Measurements from ENCODE around the gene PLEKHJ1. TPM values are rescaled to one million over a fixed set of nuclear protein-coding genes. Genes with fewer than 3 reads are reported as not detected.
A peak's percentile ranks its signal among the peaks of the same experiment; 100 is the strongest.

The PLEKHJ1 gene
- total and polyA plus RNA-seq, 2 of the 13 experiments (the other 11 are each of a cell fraction or from before 2014, with no cell fraction given), result 70.5 to 130 TPM

- TF ChIP-seq AGO1 (IDR thresholded peaks at IDR 0.05; ENCODE audit: low read depth, low read length, poor library complexity, severe bottlenecking) (no peak), SALL2 (CRISPR knock-in tag; IDR thresholded peaks at IDR 0.05) (no peak), CHCHD3 (CRISPR knock-in tag; IDR thresholded peaks at IDR 0.05) (no peak), ZIK1 (CRISPR knock-in tag; IDR thresholded peaks at IDR 0.05; ENCODE audit: borderline replicate concordance, low read depth) (no peak), ONECUT2 (CRISPR knock-in tag; IDR thresholded peaks at IDR 0.05) (no peak), ZNF780A (CRISPR knock-in tag; IDR thresholded peaks at IDR 0.05) (0 out of 2 replicates have a peak, but pooled peaks have one; percentile 42), MBNL3 (CRISPR knock-in tag; conservative IDR thresholded peaks at IDR 0.05) (no peak), ATF6 (CRISPR knock-in tag; conservative IDR thresholded peaks at IDR 0.05) (no peak), ZNF674 (CRISPR knock-in tag; IDR thresholded peaks at IDR 0.05; ENCODE audit: low read depth) (no peak), HNF4G (IDR thresholded peaks at IDR 0.05; ENCODE audit: borderline replicate concordance, low read depth, low read length) (peak; percentile 31; the same call in 1 of the 2 replicates), HNF4G (CRISPR knock-in tag; IDR thresholded peaks at IDR 0.05; ENCODE audit: borderline replicate concordance, low read depth) (no peak), NAIF1 (CRISPR knock-in tag; IDR thresholded peaks at IDR 0.05; ENCODE audit: borderline replicate concordance) (no peak), TBL1XR1 (IDR thresholded peaks at IDR 0.05; ENCODE audit: borderline replicate concordance, low read length, partially characterized antibody) (peak; percentile 83), ZNF629 (CRISPR knock-in tag; conservative IDR thresholded peaks at IDR 0.05) (no peak), TBX2 (CRISPR knock-in tag; IDR thresholded peaks at IDR 0.05; ENCODE audit: borderline replicate concordance) (peak; percentile 62), HMG20A (CRISPR knock-in tag; IDR thresholded peaks at IDR 0.05; ENCODE audit: borderline replicate concordance) (peak; percentile 23; the same call in 1 of the 2 replicates), ZNF605 (CRISPR knock-in tag; IDR thresholded peaks at IDR 0.05) (no peak), KLF6 (CRISPR knock-in tag; IDR thresholded peaks at IDR 0.05) (peak; percentile 66; the same call in 1 of the 2 replicates), POLR2AphosphoS5 (IDR thresholded peaks at IDR 0.05; ENCODE audit: low read depth, low read length) (0 out of 2 replicates have a peak, but pooled peaks have one; percentile 46), ZNF121 (CRISPR knock-in tag; IDR thresholded peaks at IDR 0.05) (no peak), ZNF253 (CRISPR knock-in tag; IDR thresholded peaks at IDR 0.05; ENCODE audit: borderline replicate concordance) (0 out of 2 replicates have a peak, but pooled peaks have one; percentile 19), ISX (CRISPR knock-in tag; conservative IDR thresholded peaks at IDR 0.05) (no peak), BCL6 (CRISPR knock-in tag; IDR thresholded peaks at IDR 0.05) (peak; percentile 73), MAX (IDR thresholded peaks at IDR 0.05) (peak; percentile 30; the same call in 1 of the 2 replicates)
- TF ChIP-seq, protein P1, sequence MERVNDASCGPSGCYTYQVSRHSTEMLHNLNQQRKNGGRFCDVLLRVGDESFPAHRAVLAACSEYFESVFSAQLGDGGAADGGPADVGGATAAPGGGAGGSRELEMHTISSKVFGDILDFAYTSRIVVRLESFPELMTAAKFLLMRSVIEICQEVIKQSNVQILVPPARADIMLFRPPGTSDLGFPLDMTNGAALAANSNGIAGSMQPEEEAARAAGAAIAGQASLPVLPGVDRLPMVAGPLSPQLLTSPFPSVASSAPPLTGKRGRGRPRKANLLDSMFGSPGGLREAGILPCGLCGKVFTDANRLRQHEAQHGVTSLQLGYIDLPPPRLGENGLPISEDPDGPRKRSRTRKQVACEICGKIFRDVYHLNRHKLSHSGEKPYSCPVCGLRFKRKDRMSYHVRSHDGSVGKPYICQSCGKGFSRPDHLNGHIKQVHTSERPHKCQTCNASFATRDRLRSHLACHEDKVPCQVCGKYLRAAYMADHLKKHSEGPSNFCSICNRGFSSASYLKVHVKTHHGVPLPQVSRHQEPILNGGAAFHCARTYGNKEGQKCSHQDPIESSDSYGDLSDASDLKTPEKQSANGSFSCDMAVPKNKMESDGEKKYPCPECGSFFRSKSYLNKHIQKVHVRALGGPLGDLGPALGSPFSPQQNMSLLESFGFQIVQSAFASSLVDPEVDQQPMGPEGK (CRISPR knock-in tag; IDR thresholded peaks at IDR 0.05), result peak; percentile 86
- TF ChIP-seq, protein P2, sequence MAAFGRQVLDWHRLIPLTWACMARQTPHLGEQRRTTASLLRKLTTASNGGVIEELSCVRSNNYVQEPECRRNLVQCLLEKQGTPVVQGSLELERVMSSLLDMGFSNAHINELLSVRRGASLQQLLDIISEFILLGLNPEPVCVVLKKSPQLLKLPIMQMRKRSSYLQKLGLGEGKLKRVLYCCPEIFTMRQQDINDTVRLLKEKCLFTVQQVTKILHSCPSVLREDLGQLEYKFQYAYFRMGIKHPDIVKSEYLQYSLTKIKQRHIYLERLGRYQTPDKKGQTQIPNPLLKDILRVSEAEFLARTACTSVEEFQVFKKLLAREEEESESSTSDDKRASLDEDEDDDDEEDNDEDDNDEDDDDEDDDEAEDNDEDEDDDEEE (CRISPR knock-in tag; IDR thresholded peaks at IDR 0.05), result no peak
These were observed 607 bp downstream of the PLEKHJ1 start (continued) for GRCh38 chr19:2235381-2236063.
